Vagina (tissue), 2 donors: ENCODE data around the gene TRIO. TPM values are rescaled to one million over a fixed set of nuclear protein-coding genes. Genes with fewer than 3 reads are reported as not detected.

Experiments
- DNase-seq, 2 donors: peaks; one replicate each; pipeline ENCODE4 v3.0.0-alpha.2; 2017; ENCODE audit errors: extremely low spot score in 2 of 2
- H3K27ac ChIP-seq: fragments of 200-600 bp; sonication (generic); one replicate; pipeline ENCODE4 v1.5.1; 2019
- H3K27me3 ChIP-seq: fragments of 200-600 bp; sonication (generic); one replicate; pipeline ENCODE4 v1.5.1; 2019
- H3K36me3 ChIP-seq, 2 donors: fragments of 200-600 bp; sonication (generic); one replicate each; pipeline ENCODE4 v1.5.1; 2017 to 2019
- H3K4me1 ChIP-seq: fragments of 200-600 bp; sonication (generic); one replicate; pipeline ENCODE4 v1.5.1; 2019
- H3K4me3 ChIP-seq, 2 donors: fragments of 200-600 bp; sonication (generic); 1 replicate in 1 of 2; 2 replicates in 1 of 2; pipeline ENCODE4 v1.5.1; 2016 to 2019
- H3K9me3 ChIP-seq: fragments of 200-600 bp; sonication (generic); one replicate; pipeline ENCODE4 v1.5.1; 2019
- CTCF ChIP-seq, 3 experiments: fragments of 450-650 bp in 2 of 3; fragments of 200-600 bp in 1 of 3; sonication (generic) in 1 of 3; IDR thresholded peaks; one replicate each; pipeline ENCODE4 v1.5.1; 2017 to 2019; ENCODE audit warnings: antibody characterized with exemption in 3 of 3, mild to moderate bottlenecking in 2 of 3, moderate library complexity in 2 of 3
- POLR2A ChIP-seq, 2 donors: fragments of 450-650 bp; IDR thresholded peaks; one replicate each; pipeline ENCODE4 v1.6.1; 2017; ENCODE audit warnings: antibody characterized with exemption in 2 of 2, mild to moderate bottlenecking in 2 of 2, moderate library complexity in 2 of 2
- POLR2AphosphoS5 ChIP-seq, 2 donors: sonication (generic); formaldehyde crosslinking; IDR thresholded peaks; one replicate each; pipeline ENCODE4 v1.9.0; 2017; ENCODE audit warnings: antibody characterized with exemption in 2 of 2, mild to moderate bottlenecking in 2 of 2, low read depth in 1 of 2; ENCODE audit not compliant: insufficient read depth in 1 of 2
- intact Hi-C: fragments of 100-400 bp; cut with DNase I; formaldehyde crosslinking; loops from one replicate; pipeline ENCODE4 v1.15.1; 2023
- total RNA-seq: library from RNA; depleted of rRNA; stranded (reverse); fragments of >200 nt; gene quantifications from one replicate; pipeline ENCODE4 v1.2.3, GENCODE V29; 2016

Gene TRIO
- total RNA-seq, 1 donor from 2014 or later, result 142 TPM

- no peak overlapping the region for H3K27ac ChIP-seq
- intact Hi-C loops, result no loop called here
- no peak for TF ChIP-seq POLR2AphosphoS5 (IDR thresholded peaks at IDR 0.05; ENCODE audit: insufficient read depth in 1 of 2, low read depth in 1 of 2)
- TF ChIP-seq POLR2A (IDR thresholded peaks at IDR 0.05), result no peak
- TF ChIP-seq CTCF (IDR thresholded peaks at IDR 0.05), result no peak
- H3K27me3 ChIP-seq, result no peaks in the 10 kb centered on the region
- DNase-seq, result no peak
- H3K4me3 ChIP-seq, result no peak overlapping the region
- H3K36me3 ChIP-seq, result peaks cover 0 to 60% of the 10 kb centered on the region in 2 donors
- H3K4me1 ChIP-seq, result peaks cover 9% of the 10 kb centered on the region
- no peaks in the 10 kb centered on the region for H3K9me3 ChIP-seq
Measured at GRCh38 chr5:14487897-14488570, 344.9 kb downstream of the TRIO start.

- no peaks in the 10 kb centered on the region for H3K9me3 ChIP-seq
- TF ChIP-seq POLR2A (IDR thresholded peaks at IDR 0.05) (no peak), POLR2AphosphoS5 (IDR thresholded peaks at IDR 0.05; ENCODE audit: insufficient read depth in 1 of 2, low read depth in 1 of 2) (no peak), CTCF (IDR thresholded peaks at IDR 0.05) (no peak)
- peaks cover 0 to 59% of the 10 kb centered on the region in 2 donors for H3K36me3 ChIP-seq
- no peak overlapping the region for H3K27ac ChIP-seq
- peaks cover 9% of the 10 kb centered on the region for H3K4me1 ChIP-seq
- no peak overlapping the region for H3K4me3 ChIP-seq
- H3K27me3 ChIP-seq, result no peaks in the 10 kb centered on the region
- DNase-seq, result no peak
- intact Hi-C loops, result no loop called here
Measured at GRCh38 chr5:14488709-14489108, 345.6 kb downstream of the TRIO start.

GRCh38 chr5:14489643-14490042, 346.5 kb downstream of the TRIO start:
- no peak overlapping the region for H3K4me3 ChIP-seq
- no peak for DNase-seq
- intact Hi-C loops, result no loop called here
- H3K27me3 ChIP-seq, result no peaks in the 10 kb centered on the region
- no peaks in the 10 kb centered on the region for H3K9me3 ChIP-seq
- H3K4me1 ChIP-seq, result peaks cover 9% of the 10 kb centered on the region
- no peak overlapping the region for H3K27ac ChIP-seq
- H3K36me3 ChIP-seq, result peaks cover 0 to 59% of the 10 kb centered on the region in 2 donors
- TF ChIP-seq CTCF (IDR thresholded peaks at IDR 0.05) (no peak), POLR2AphosphoS5 (IDR thresholded peaks at IDR 0.05; ENCODE audit: insufficient read depth in 1 of 2, low read depth in 1 of 2) (no peak), POLR2A (IDR thresholded peaks at IDR 0.05) (no peak)

- no peak for DNase-seq
- intact Hi-C loops, result no loop called here
- H3K36me3 ChIP-seq, result peaks cover 0 to 57% of the 10 kb centered on the region in 2 donors
- no peak overlapping the region for H3K27ac ChIP-seq
- H3K9me3 ChIP-seq, result no peaks in the 10 kb centered on the region
- peaks cover 9% of the 10 kb centered on the region for H3K4me1 ChIP-seq
- no peaks in the 10 kb centered on the region for H3K27me3 ChIP-seq
- TF ChIP-seq POLR2AphosphoS5 (IDR thresholded peaks at IDR 0.05; ENCODE audit: insufficient read depth in 1 of 2, low read depth in 1 of 2) (no peak), CTCF (IDR thresholded peaks at IDR 0.05) (no peak), POLR2A (IDR thresholded peaks at IDR 0.05) (no peak)
- no peak overlapping the region for H3K4me3 ChIP-seq
Measured at GRCh38 chr5:14490309-14490711, 347.2 kb downstream of the TRIO start.
